ENCODE data around the gene LYZ.

The LYZ gene

GRCh38 chr12:69350002-69350626 lies 1.9 kb downstream of the LYZ start:
- no peak overlapping the region for H3K4me3 ChIP-seq (ENCODE audit: low read depth, low read length)

GRCh38 chr12:69350777-69351176 lies 2.6 kb downstream of the LYZ start:
- no peak for DNase-seq (ENCODE audit: low read depth)
- H3K4me3 ChIP-seq (ENCODE audit: low read depth, low read length) = no peak overlapping the region
- TF ChIP-seq, protein P1, sequence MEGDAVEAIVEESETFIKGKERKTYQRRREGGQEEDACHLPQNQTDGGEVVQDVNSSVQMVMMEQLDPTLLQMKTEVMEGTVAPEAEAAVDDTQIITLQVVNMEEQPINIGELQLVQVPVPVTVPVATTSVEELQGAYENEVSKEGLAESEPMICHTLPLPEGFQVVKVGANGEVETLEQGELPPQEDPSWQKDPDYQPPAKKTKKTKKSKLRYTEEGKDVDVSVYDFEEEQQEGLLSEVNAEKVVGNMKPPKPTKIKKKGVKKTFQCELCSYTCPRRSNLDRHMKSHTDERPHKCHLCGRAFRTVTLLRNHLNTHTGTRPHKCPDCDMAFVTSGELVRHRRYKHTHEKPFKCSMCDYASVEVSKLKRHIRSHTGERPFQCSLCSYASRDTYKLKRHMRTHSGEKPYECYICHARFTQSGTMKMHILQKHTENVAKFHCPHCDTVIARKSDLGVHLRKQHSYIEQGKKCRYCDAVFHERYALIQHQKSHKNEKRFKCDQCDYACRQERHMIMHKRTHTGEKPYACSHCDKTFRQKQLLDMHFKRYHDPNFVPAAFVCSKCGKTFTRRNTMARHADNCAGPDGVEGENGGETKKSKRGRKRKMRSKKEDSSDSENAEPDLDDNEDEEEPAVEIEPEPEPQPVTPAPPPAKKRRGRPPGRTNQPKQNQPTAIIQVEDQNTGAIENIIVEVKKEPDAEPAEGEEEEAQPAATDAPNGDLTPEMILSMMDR (conservative IDR thresholded peaks at IDR 0.05; ENCODE audit: low read depth, low read length) = no peak

More at GRCh38 chr12:69350002-69350626, 1.9 kb downstream of the LYZ start:
- TF ChIP-seq, protein P1 (conservative IDR thresholded peaks at IDR 0.05; ENCODE audit: low read depth, low read length) = no peak
- DNase-seq (ENCODE audit: low read depth) = no peak

DNA sequence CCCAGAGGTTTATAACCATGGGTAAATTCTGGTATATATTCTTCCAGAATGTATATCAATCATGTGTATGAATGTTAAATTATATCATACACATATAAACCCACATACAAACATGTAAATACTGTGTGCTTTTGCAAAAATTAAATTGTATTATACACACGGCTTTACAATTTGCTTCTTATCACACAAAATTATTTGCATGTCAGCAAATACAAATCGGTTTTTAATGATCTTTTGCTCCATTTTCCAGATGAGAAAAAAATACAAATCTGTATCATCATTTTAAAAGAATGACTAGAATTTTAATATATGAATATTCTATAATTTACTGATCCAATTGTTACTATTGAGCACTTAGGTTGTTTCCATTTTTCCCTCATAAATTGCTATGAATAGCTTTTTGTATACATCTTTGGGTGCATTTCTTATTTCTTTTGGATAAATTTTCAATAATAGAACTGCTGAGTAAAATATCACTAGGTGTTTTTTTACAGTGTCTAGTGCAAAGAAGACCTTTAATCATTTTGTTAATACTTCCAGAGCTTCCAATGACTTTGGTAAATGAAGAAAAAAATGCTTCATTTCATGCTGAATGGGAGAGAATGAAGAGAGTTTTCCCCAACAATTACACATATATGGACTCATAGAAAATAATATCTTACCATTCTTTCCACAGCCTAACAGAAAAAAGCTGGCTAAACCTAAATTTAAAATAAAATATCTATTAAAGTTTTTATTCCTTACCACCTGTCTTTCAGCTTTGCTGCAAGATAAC lies 3.5 kb downstream of the LYZ start:
- H3K4me3 ChIP-seq (ENCODE audit: low read depth, low read length) = no peak overlapping the region
- TF ChIP-seq, protein P1 (conservative IDR thresholded peaks at IDR 0.05; ENCODE audit: low read depth, low read length) = no peak
- no peak for DNase-seq (ENCODE audit: low read depth)

DNA sequence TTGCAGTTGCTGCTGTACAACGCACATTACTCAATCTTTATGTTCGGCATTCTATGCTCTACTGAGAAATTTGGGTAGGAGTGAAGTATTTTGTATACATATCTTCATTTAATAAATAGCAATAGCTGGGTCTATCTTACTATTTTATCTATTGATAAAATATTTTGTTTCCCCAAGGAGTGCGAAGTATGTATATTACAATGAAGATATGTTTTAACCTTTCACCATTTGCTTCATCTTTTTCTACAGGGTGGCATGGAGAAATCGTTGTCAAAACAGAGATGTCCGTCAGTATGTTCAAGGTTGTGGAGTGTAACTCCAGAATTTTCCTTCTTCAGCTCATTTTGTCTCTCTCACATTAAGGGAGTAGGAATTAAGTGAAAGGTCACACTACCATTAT lies 4.7 kb downstream of the LYZ start:
- no peak overlapping the region for H3K4me3 ChIP-seq (ENCODE audit: low read depth, low read length)
- DNase-seq (ENCODE audit: low read depth) = no peak
- TF ChIP-seq, protein P1 (conservative IDR thresholded peaks at IDR 0.05; ENCODE audit: low read depth, low read length) = no peak

DNA sequence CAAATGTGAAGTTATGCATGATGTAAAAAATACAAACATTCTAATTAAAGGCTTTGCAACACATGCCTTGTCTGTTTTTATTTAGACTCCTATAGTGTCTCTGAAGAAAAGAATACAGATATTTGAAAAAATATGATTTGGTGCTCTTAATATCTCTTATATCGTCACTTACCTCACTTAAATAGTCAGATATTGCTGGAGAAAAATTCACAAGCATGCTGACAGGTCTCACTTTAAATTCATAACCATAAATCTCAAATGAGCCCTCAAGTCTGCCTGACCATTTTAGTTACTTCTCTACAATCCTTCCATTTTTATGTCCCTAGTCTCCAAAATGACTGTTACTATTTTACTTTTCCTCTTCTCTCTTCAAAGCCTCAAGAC lies 6.0 kb downstream of the LYZ start:
- TF ChIP-seq, protein P1 (conservative IDR thresholded peaks at IDR 0.05; ENCODE audit: low read depth, low read length) = no peak
- no peak for DNase-seq (ENCODE audit: low read depth)
- no peak overlapping the region for H3K4me3 ChIP-seq (ENCODE audit: low read depth, low read length)

DNA sequence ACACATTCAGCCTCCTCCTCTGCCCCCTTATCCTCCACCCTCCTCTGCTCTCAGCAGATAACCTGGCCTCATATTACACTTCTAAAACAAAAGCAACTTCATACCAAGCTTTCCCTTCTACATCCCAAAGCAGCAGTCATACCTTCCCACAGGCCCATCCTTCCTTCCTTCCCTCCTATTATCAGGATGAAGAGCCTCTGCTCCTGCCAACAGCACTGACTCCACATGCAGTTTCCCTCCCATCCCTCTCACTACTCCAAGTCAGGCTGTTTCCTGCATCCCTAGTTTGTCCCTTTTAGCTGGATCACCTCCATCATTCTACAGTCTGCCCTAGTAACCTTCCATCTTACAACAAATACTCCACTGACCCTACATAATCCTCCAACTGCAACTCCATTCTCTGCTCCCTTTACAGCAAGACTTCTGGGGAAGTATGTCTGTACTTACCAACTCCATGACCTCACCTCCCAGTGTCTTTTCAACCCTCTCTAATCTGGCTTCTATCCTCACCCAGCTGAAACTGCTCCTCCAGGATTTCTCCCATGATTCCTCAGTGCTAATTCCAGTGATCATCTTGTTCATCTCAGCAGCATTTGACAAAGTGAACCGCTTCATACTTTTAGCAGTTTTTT lies 6.5 kb downstream of the LYZ start:
- TF ChIP-seq, protein P1 (conservative IDR thresholded peaks at IDR 0.05; ENCODE audit: low read depth, low read length) = no peak
- no peak overlapping the region for H3K4me3 ChIP-seq (ENCODE audit: low read depth, low read length)
- no peak for DNase-seq (ENCODE audit: low read depth)
